Measurements from ENCODE around the gene SEC22C. TPM values are rescaled to one million over a fixed set of nuclear protein-coding genes. Genes with fewer than 3 reads are reported as not detected.

The SEC22C gene
- total and polyA plus RNA-seq, 12 donors: 21.1 to 32.9 (median 26.1) TPM

DNA sequence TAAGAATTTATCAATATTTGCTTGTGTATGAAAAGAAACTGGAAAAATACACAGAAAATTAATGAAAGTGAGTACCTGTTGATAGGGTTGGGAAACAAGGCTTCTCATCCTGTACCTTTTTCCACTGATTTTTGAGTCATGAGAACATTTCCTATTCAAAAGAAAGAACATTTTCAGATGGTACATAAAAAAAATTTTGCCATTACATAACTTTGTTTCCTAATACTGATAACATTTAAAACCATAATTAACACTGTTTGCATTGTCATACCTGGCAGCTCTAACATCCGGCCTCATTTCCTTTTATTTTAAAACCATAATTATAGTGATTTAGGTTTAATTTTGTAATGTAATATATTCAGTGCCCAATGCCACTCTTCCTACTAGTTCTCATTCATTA, 30.4 kb upstream of the SEC22C start:
- H3K27me3 ChIP-seq: no peaks in the 10 kb centered on the region
- H3K27ac ChIP-seq: peak overlapping the region; percentile 11 to 76 (median 70)
- H3K4me1 ChIP-seq: peaks cover 6 to 88% (median 61%) of the 10 kb centered on the region in 9 donors
- peaks cover 0 to 47% (median 0%) of the 10 kb centered on the region in 9 donors for H3K36me3 ChIP-seq
- ATAC-seq (peak in 5 of 8 donors; percentile 23 to 64 (median 50)), DNase-seq (no peak)
- 54 to 78% methylated on average over 1 of the region's 1 CpG for WGBS, 2 donors
- no peaks in the 10 kb centered on the region for H3K9me3 ChIP-seq
- intact Hi-C loops (cut with DNase I): no loop called here
- no peak overlapping the region for H3K4me3 ChIP-seq
- TF ChIP-seq, protein P1, sequence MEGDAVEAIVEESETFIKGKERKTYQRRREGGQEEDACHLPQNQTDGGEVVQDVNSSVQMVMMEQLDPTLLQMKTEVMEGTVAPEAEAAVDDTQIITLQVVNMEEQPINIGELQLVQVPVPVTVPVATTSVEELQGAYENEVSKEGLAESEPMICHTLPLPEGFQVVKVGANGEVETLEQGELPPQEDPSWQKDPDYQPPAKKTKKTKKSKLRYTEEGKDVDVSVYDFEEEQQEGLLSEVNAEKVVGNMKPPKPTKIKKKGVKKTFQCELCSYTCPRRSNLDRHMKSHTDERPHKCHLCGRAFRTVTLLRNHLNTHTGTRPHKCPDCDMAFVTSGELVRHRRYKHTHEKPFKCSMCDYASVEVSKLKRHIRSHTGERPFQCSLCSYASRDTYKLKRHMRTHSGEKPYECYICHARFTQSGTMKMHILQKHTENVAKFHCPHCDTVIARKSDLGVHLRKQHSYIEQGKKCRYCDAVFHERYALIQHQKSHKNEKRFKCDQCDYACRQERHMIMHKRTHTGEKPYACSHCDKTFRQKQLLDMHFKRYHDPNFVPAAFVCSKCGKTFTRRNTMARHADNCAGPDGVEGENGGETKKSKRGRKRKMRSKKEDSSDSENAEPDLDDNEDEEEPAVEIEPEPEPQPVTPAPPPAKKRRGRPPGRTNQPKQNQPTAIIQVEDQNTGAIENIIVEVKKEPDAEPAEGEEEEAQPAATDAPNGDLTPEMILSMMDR (IDR thresholded peaks at IDR 0.05): no peak

DNA sequence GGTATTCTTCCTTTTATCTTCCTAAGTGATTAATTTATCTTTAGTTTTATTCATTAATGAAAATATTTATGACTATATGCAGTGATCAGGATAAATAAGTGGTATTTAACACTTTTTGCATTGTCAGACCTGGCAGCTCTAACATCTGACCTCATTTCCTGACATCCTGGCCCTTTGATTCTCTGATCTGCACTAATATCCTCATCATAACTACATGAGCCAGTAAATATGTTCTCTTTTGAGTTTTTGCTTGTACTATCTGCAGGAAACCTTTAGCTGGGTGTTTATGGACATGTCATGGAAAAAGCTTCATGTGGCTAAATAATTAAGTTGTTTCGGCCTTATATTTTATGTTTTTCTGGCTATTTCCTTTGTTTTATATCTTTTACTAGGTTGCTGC, 29.2 kb upstream of the SEC22C start:
- TF ChIP-seq, protein P1 (IDR thresholded peaks at IDR 0.05): no peak
- peak in 6 of 8 donors; percentile 44 to 68 (median 54) for ATAC-seq
- DNase-seq: no peak
- Histone ChIP-seq H3K9me3 (no peaks in the 10 kb centered on the region), H3K27ac (peak overlapping the region; percentile 11 to 76 (median 70)), H3K4me3 (no peak overlapping the region), H3K4me1 (peaks cover 6 to 84% (median 68%) of the 10 kb centered on the region in 9 donors), H3K27me3 (no peaks in the 10 kb centered on the region), H3K36me3 (peaks cover 0 to 54% (median 0%) of the 10 kb centered on the region in 9 donors)
- 64 to 74% methylated on average over 1 of the region's 1 CpG for WGBS, 2 donors
- intact Hi-C loops (cut with DNase I): no loop called here

DNA sequence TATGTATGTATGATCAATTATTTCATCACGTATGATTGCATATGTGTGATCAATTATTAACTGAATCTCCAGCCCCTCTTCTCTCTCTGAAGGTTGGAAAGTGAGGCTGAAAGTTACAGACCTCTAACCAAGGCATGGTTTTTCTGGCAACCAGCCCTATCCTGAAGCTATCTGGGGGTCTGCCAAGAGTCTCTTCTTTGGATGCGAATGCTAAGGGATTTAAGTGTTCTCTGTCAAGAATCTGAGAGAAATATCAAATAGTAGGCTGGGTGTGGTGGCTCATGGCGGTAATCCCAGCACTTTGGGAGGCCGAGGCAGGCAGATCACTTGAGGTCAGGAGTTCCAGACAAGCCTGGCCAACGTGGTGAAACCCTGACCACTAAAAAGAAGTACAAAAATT, 26.8 kb upstream of the SEC22C start:
- TF ChIP-seq, protein P1 (IDR thresholded peaks at IDR 0.05): no peak
- H3K36me3 ChIP-seq: peaks cover 0 to 63% (median 8%) of the 10 kb centered on the region in 9 donors
- H3K4me1 ChIP-seq: peaks cover 6 to 80% (median 66%) of the 10 kb centered on the region in 9 donors
- no peak overlapping the region for H3K4me3 ChIP-seq
- DNase-seq (peak in 1 of 2 donors; percentile 31), ATAC-seq (peak in 3 of 8 donors; percentile 5 to 21 (median 19))
- peak overlapping the region in 5 of 10 donors; percentile 10 to 39 (median 17) for H3K27ac ChIP-seq
- WGBS, 2 donors: 30 to 31% methylated on average over 5 of the region's 5 CpGs
- H3K27me3 ChIP-seq: no peaks in the 10 kb centered on the region
- intact Hi-C loops (cut with DNase I): no loop called here
- H3K9me3 ChIP-seq: peaks cover 0 to 12% (median 7%) of the 10 kb centered on the region in 11 donors

DNA sequence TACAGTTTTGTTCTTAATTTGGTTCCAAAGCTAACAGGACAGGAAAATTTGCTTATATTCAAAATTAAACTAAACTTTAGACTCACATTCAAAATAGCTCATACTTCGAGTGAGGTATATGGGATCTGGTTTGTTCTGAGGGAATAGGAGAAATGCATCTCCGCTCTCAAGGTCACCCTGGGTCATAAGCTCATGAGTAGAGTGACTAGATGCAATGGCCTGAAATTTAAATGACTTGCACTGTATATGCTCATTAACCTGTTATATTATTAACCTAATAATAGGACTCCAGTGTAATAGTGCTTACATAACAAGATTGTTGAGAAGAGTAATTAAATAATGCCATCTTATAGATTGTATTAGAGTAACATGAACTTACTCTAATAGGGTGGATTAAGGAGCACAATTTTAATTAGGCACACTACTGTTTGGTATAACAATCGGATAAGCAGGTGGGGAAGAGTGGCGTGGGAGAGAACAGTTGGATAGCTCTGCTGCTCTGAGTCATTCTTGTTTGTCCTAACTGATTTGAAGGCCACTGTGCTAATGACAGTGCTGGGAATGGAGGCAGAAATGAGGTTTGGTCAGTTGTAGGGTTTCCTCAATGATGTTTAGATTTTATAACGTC, 23.9 kb upstream of the SEC22C start:
- DNase-seq: peak in 1 of 2 donors; percentile 17
- TF ChIP-seq, protein P1 (IDR thresholded peaks at IDR 0.05): no peak
- WGBS, 2 donors: 48 to 57% methylated on average over 5 of the region's 5 CpGs
- Histone ChIP-seq H3K27me3 (no peaks in the 10 kb centered on the region), H3K4me3 (no peak overlapping the region), H3K4me1 (peaks cover 0 to 74% (median 54%) of the 10 kb centered on the region in 9 donors), H3K36me3 (peaks cover 0 to 54% (median 12%) of the 10 kb centered on the region in 9 donors), H3K9me3 (peaks cover 0 to 15% (median 8%) of the 10 kb centered on the region in 11 donors), H3K27ac (peak overlapping the region in 9 of 10 donors; percentile 12 to 67 (median 45))
- peak in 6 of 8 donors; percentile 51 to 76 (median 62) for ATAC-seq
- intact Hi-C loops (cut with DNase I): no loop called here

Measured in heart right ventricle (tissue), 16 donors.